HG03103 (cell line): ENCODE results near the gene HFM1.

Experiments
- ATAC-seq: cut with Tn5 transposase; IDR thresholded peaks from one replicate; pipeline ENCODE4 v1.9.1; 2021; ENCODE audit warnings: low read depth; ENCODE audit not compliant: unreplicated experiment

HFM1 gene

DNA sequence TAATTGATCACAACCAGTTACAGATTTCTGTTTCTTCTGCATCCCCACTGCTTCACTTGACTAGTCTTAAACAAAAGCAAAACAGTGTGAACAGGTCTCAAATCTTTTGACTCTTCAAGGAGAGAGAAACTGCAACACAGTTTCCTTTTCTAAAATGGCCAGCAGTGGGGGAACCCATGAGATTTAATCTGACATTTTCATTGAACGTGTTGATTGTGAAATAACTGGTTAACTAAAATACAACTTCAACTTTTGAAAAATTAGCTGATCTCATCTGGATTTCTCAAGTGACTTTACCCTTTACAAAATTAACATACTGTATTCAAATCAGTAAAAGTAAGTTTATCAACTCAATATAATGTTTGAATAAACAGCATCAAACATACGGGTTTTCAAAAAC is 143.0 kb downstream of the HFM1 start:
- no peak for ATAC-seq

DNA sequence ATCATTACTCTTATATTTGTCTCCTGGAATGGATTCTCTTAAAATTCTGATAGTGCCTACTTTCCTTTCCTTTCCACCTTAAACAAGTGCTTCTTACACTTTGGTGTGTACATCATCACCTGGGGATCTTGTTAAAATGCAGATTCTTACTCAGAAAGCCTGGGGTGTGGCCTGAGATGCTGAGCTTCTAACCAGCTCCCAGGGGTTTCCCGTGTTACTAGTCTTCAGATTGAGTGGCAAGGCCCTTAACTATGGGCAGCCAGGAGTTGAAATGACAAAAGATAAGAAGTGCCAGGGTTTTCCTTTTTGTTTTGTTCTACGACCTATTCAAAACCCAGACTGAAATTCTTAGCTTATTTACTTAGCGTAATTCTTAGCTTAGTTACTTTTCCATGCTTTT is 159.2 kb downstream of the HFM1 start:
- no peak for ATAC-seq

DNA sequence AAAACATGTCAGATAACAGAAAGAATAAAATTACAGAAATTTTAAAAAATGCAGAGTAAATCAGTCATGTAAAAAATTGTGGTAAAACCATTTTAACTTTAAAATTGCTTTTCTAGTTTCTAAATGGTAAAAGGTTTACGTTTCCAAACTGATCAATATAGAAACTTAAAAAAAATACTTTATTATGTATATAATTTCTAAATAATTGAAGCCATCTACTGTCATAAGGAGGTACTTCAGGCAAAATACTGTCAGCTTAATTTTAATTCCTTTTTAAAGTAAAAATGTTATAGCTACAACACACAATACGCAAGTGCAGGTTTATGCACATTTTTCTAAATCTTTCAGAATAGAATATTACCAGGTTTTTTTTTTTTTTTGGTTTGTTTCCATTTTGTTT is 159.9 kb downstream of the HFM1 start:
- ATAC-seq, result no peak

DNA sequence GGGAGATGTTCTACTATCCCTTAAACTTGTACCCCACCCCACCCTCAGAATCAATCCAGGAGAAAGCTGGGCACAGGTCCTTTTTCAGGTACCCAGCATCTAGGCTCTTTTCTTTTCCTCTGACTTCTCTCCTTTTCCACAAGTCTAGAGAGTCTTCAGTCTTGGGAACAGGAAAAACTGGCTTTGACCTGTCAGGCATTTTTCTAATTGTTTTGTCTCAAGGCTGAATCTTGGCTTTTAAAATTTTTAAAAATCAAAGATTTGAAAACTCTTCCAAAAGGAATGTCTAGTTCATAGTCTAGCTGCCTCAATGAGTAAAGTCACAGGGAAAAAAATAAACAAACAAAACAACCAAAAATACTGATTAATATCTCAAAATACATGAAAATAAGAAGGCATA is 161.5 kb downstream of the HFM1 start:
- ATAC-seq, result no peak

DNA sequence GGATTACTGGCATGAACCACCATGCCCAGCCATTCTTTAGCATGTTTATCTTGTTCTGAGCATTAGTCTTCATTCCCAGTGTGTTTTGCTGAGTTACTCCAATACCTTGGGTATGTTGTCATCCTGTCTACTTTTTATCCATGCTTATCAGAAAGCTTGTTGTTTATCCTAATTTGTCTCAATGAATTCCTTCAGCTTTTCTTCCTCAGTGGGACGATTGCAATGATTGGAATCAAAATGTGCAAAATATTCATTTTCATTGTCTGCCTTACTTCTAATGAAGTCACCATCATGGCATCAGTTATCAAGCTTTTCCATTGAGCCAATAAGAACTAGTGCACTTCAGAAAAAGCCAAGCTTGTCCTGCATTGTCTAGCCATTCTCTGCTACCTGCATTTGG is 170.5 kb downstream of the HFM1 start:
- ATAC-seq, result no peak

DNA sequence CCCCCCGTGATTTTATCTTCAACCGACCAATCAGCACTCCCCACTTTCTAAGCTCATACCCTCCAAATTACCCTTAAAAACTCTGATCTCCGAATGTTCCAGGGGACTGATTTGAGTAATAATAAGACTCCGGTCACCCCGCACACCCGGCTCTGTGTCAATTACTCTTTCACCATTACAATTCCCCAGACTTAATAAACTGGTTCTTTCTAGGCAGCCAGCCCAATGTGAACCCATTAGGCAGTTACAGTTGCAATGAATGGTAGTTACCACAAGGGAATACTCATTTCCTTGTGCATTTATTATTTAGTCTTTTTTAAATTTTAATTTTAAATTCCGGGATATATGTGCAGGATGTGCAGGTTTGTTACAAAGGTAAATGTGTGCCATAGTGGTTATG is 177.9 kb downstream of the HFM1 start:
- no peak for ATAC-seq

DNA sequence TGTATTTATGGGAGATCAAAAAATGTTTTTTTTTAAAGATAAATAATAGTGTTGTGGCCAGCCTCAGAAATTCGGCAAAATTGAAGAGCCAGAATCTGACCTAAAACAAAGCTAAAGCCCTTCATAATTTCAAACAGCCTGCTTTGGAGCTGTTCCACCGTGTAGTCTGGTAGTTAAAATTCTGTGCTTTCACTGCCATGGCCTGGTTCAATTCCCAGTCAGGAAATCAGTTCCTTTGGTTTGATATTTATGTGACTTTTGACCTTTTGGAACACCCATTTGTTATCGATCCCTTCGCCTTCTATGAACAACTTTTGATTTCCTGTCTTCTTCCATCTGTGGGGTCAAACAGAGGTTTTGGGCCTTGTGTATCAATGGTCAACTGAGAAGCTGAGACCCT is 179.8 kb downstream of the HFM1 start:
- no peak for ATAC-seq

DNA sequence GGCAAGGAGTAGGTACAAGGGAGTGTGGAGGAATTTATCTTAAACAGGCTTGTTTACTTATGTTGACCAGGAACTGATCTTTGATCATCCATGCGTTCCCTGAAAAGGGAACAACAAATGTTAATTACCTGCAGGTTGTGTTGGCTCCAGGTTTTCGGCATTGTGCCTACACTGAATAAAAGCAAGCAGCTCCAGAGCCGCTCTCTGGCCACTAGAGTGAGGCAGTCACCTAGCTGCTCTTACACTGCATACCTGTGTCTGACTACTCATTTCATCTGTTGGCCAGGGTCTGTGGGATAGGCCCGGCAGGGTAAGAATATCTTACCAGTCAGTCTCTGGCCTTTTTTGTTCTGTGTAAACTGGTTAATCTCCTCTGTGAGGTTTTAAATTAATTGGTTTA is 183.6 kb downstream of the HFM1 start:
- no peak for ATAC-seq

DNA sequence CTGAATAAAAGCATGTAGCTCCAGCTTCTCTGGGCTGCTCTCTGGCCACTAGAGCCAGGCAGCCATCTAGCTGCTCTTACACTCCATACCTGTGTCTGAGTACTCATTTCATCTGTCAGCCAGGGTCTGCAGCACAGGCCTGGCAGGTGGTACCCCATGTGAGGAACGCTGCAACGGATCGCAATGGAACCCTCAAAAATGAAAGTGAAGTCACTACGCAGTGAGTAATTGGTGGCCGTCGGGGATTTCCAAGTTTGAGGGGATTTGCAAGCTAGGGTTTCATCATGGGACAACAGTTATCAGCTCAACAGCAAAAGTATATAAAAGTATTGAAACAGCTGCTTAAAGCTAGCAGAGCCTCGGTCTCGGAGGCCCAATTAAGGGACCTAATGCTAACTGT is 186.7 kb downstream of the HFM1 start:
- ATAC-seq, result no peak
